Mammary epithelial cell (primary cell): Measurements from ENCODE around the gene GNA12.

Experiments
- CTCF ChIP-seq, 2 donors: IDR thresholded peaks in 1 of 2; conservative IDR thresholded peaks in 1 of 2; 2 replicates each; pipeline ENCODE4 v1.5.1; 2011 to 2012; ENCODE audit warnings: inconsistent platforms in 2 of 2, low read length in 2 of 2, mild to moderate bottlenecking in 2 of 2, control low read depth in 1 of 2, low read depth in 1 of 2; ENCODE audit not compliant: insufficient read depth in 1 of 2; ENCODE audit errors: extremely low read depth in 1 of 2
- EZH2 ChIP-seq: IDR thresholded peaks from 2 replicates; pipeline ENCODE4 v1.6.1; 2012; ENCODE audit warnings: low read length, inconsistent platforms, borderline replicate concordance

- TF ChIP-seq CTCF (conservative IDR thresholded peaks at IDR 0.05 in 1 of 2, IDR thresholded peaks at IDR 0.05 in 1 of 2; ENCODE audit: extremely low read depth in 1 of 2, insufficient read depth in 1 of 2, low read depth in 1 of 2, low read length in 2 of 2): no peak
- TF ChIP-seq EZH2: no peak
Observed at GRCh38 chr7:2807460-2807844, 36.7 kb downstream of the GNA12 start.
